Body of pancreas (tissue), 4 donors: ENCODE results near the gene RPS21. TPM values are rescaled to one million over a fixed set of nuclear protein-coding genes. Genes with fewer than 3 reads are reported as not detected.
A peak's percentile ranks its signal among the peaks of the same experiment; 100 is the strongest.

Source experiments
- ATAC-seq: fragments of 150-250 bp; one replicate; pipeline ENCODE4 v1.9.1; 2016
- DNase-seq, 4 donors: peaks; one replicate each; pipeline ENCODE4 v3.0.0-alpha.2; 2019
- H3K27ac ChIP-seq, 4 donors: fragments of 200-600 bp; sonication (generic); 1 replicate in 3 of 4; 2 replicates in 1 of 4; pipeline versions ENCODE4 v1.5.1 to v1.6.1; 2016 to 2019; ENCODE audit warnings: mild to moderate bottlenecking in 1 of 4, mixed read lengths in 1 of 4, moderate library complexity in 1 of 4
- H3K27me3 ChIP-seq, 2 donors: fragments of 200-600 bp; sonication (generic); one replicate each; pipeline ENCODE4 v1.6.0; 2016; ENCODE audit warnings: mild to moderate bottlenecking in 1 of 2
- H3K36me3 ChIP-seq, 2 donors: fragments of 200-600 bp; sonication (generic); replicated peaks in 1 of 2; 2 replicates each; pipeline ENCODE4 v1.5.1; 2016; ENCODE audit warnings: low read depth in 2 of 2; ENCODE audit not compliant: insufficient read depth in 1 of 2
- H3K4me1 ChIP-seq: fragments of 200-600 bp; sonication (generic); one replicate; pipeline ENCODE4 v1.6.0; 2016
- H3K4me3 ChIP-seq, 2 donors: fragments of 200-600 bp; sonication (generic); 1 replicate in 1 of 2; 2 replicates in 1 of 2; pipeline ENCODE4 v1.5.1; 2016 to 2019
- H3K9me3 ChIP-seq, 3 donors: fragments of 200-600 bp; sonication (generic); 1 replicate in 2 of 3; 2 replicates in 1 of 3; pipeline ENCODE4 v1.5.1; 2016
- CTCF ChIP-seq, 7 experiments: fragments of 450-650 bp in 4 of 7; fragments of 200-600 bp in 3 of 7; sonication (generic) in 3 of 7; IDR thresholded peaks; one replicate each; pipeline ENCODE4 v1.5.1; 2016 to 2019; ENCODE audit warnings: antibody characterized with exemption in 7 of 7
- POLR2A ChIP-seq, 3 donors: fragments of 450-650 bp; IDR thresholded peaks; one replicate each; pipeline ENCODE4 v1.6.1; 2016; ENCODE audit warnings: antibody characterized with exemption in 3 of 3, mild to moderate bottlenecking in 2 of 3
- WGBS, 2 donors: methylation state at CpG; one replicate each; pipeline ENCODE4 v1.1.5; 2017; 5-methylcytosine and 5-hydroxymethylcytosine counted together
- intact Hi-C: fragments of 100-400 bp; cut with DNase I; formaldehyde crosslinking; loops from one replicate; pipeline ENCODE4 v1.15.1; 2023
- total RNA-seq, 2 donors: library from RNA; depleted of rRNA; stranded (reverse); fragments of >200 nt; gene quantifications; one replicate each; pipeline ENCODE4 v1.1.0, GENCODE V29; 2016

RPS21 gene
- total RNA-seq, 2 donors from 2014 or later: 654 to 656 TPM

GRCh38 chr20:62367633-62368391 is 19.1 kb upstream of the RPS21 start:
- Histone ChIP-seq H3K36me3 (no peaks in the 10 kb centered on the region), H3K4me1 (peaks cover 70% of the 10 kb centered on the region), H3K27me3 (no peaks in the 10 kb centered on the region), H3K4me3 (no peak overlapping the region), H3K9me3 (no peaks in the 10 kb centered on the region), H3K27ac (peak overlapping the region; percentile 44 to 88 (median 79))
- DNase-seq: peak in 3 of 4 donors; percentile 55 to 67 (median 67)
- 22 to 26% methylated on average over 6 to 37 of the region's 37 CpGs for WGBS, 2 donors
- no peak for TF ChIP-seq CTCF (IDR thresholded peaks at IDR 0.05)
- no peak for TF ChIP-seq POLR2A (IDR thresholded peaks at IDR 0.05)
- intact Hi-C loops: no loop called here
- peak; percentile 12 for ATAC-seq

DNA sequence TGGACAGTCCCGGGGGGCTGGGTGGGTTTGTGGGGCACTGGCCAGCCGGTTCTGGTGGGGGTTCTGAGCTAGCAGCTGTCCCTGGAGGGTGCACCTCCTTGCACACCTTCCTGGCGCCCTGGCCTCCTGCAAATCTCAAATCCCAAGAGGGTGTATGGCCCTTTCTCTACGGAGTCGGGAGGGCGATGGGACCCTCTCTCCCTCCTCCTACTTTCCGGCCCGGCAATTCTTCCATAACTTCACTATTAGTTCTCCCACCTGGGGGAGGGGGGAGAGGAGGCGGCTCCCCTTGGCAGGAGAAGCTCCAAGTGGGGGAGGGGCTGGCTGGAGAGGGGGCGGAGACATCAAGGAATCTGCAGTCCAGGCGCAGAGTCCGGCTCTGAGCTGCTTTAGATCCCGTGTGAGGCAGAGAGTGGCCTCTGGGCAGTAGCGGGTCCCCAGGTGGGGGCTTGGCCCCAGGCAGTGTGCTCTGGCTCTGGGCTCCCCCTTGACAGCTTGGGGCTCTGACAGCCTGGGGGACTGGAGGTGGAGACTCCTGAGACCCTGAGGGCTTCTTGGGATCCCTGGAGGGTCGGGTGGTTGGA is 18.4 kb upstream of the RPS21 start:
- H3K36me3 ChIP-seq: no peaks in the 10 kb centered on the region
- 24 to 40% methylated on average over 3 to 14 of the region's 15 CpGs for WGBS, 2 donors
- TF ChIP-seq POLR2A (IDR thresholded peaks at IDR 0.05) (no peak), CTCF (IDR thresholded peaks at IDR 0.05) (no peak)
- peaks cover 64% of the 10 kb centered on the region for H3K4me1 ChIP-seq
- H3K9me3 ChIP-seq: no peaks in the 10 kb centered on the region
- H3K27ac ChIP-seq: peak overlapping the region in 3 of 4 donors; percentile 72 to 88 (median 86)
- intact Hi-C loops: no loop called here
- peak in 3 of 4 donors; percentile 54 to 72 (median 58) for DNase-seq
- no peak for ATAC-seq
- H3K4me3 ChIP-seq: no peak overlapping the region
- no peaks in the 10 kb centered on the region for H3K27me3 ChIP-seq

DNA sequence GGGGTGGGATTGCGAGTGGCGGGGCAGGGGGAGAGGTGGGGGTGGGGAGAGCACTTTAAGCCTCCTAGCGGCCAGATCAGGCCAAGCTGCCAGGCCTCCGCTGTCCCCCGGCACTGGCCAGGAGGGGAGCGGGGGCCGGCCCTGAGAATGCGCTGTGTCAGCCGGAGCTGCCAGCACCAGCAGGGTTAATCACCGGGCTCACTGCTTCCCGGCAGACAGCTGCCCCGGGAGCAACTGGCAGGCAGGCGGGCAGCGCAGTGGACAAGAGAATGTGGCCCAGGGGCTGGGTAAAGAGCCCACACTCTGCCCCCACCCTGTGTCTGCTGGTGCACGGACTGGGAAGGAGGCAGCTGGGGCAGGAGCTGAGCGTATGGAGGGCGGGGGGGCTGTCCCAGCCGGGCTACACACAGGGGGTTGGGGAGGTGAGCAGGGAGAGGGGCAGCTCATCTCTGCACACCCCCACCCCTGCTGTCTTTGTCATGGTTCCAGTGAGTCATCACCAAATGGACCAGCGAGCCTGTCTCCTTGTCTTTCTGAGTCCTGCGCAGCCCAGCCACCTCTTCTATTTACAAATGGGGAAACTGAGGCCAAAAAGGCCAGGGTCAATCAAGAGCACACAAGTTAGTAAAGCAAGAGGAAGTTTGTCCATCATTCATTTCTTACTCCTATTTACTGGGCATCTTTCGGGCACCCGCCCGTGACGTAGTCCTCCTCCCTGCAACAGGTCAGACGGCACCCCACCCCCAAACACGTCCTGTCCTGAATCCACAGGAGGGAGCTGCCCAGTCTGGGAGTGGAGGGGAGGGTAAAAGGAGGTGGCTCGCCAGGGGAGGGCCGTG is 17.7 kb upstream of the RPS21 start:
- Histone ChIP-seq H3K27ac (peak overlapping the region in 2 of 4 donors; percentile 86 to 88), H3K4me3 (no peak overlapping the region), H3K4me1 (peaks cover 57% of the 10 kb centered on the region), H3K36me3 (no peaks in the 10 kb centered on the region), H3K9me3 (no peaks in the 10 kb centered on the region), H3K27me3 (no peaks in the 10 kb centered on the region)
- intact Hi-C loops: no loop called here
- DNase-seq: peak in 1 of 4 donors; percentile 46
- TF ChIP-seq POLR2A (IDR thresholded peaks at IDR 0.05) (no peak), CTCF (IDR thresholded peaks at IDR 0.05) (peak in 4 of 7 experiments; percentile 15 to 34 (median 20))
- no peak for ATAC-seq
- 31 to 58% methylated on average over 13 to 26 of the region's 28 CpGs for WGBS, 2 donors

GRCh38 chr20:62369815-62370114 is 17.1 kb upstream of the RPS21 start:
- DNase-seq (no peak), ATAC-seq (no peak)
- no peak overlapping the region for H3K4me3 ChIP-seq
- H3K27ac ChIP-seq: no peak overlapping the region
- intact Hi-C loops: no loop called here
- H3K27me3 ChIP-seq: no peaks in the 10 kb centered on the region
- H3K36me3 ChIP-seq: no peaks in the 10 kb centered on the region
- 52% methylated on average over 4 of the region's 4 CpGs; no CpG with 5 or more reads in 1 of the 2 donors for WGBS, 2 donors
- TF ChIP-seq CTCF (IDR thresholded peaks at IDR 0.05) (no peak), POLR2A (IDR thresholded peaks at IDR 0.05) (no peak)
- H3K9me3 ChIP-seq: no peaks in the 10 kb centered on the region
- H3K4me1 ChIP-seq: peaks cover 57% of the 10 kb centered on the region
